Upper lobe of right lung (tissue), 1 donor: ENCODE measurements around the gene XIAP. TPM values are rescaled to one million over a fixed set of nuclear protein-coding genes. Genes with fewer than 3 reads are reported as not detected.
"Not testable (repeated sequence)": the region's sequence is repeated elsewhere in the genome, so short reads cannot be mapped to it uniquely, and the experiment has no call there.

Experiments used
- ATAC-seq: fragments of 200-7000 bp; cut with Tn5 transposase; one replicate; pipeline ENCODE4 v1.9.1; 2020; ENCODE audit warnings: mild to moderate bottlenecking, moderate library complexity
- DNase-seq: peaks from one replicate; pipeline ENCODE4 v3.0.0-alpha.2; 2020
- H3K27ac ChIP-seq: fragments of 200-600 bp; one replicate; pipeline ENCODE4 v1.8.0; 2022
- H3K27me3 ChIP-seq: fragments of 200-600 bp; one replicate; pipeline ENCODE4 v1.8.0; 2022; ENCODE audit warnings: mild to moderate bottlenecking
- H3K36me3 ChIP-seq: fragments of 200-600 bp; one replicate; pipeline ENCODE4 v1.8.0; 2022
- H3K4me1 ChIP-seq: fragments of 200-600 bp; one replicate; pipeline ENCODE4 v1.8.0; 2022
- H3K4me3 ChIP-seq: fragments of 200-600 bp; one replicate; pipeline ENCODE4 v1.8.0; 2022; ENCODE audit warnings: mild to moderate bottlenecking
- H3K9me3 ChIP-seq: fragments of 200-600 bp; one replicate; pipeline ENCODE4 v1.8.0; 2022
- intact Hi-C: fragments of 100-400 bp; cut with DNase I; formaldehyde crosslinking; loops from one replicate; pipeline ENCODE4 v1.11.0; 2022
- long read RNA-seq: library from polyadenylated mRNA; unstranded; transcript quantifications from one replicate; pipeline ENCODE4 v2.0.0, GENCODE V29; 2021
- total RNA-seq: library from RNA; stranded (reverse); fragmentation: NEBNext Ultra II Directional; extraction: Animal tissue kit (Norgen Biotek cat#: 25700); gene quantifications from one replicate; pipeline ENCODE4 v1.2.1, GENCODE V29; 2021
- TF ChIP-seq, protein P1 (sequence below): fragments of 200-600 bp; IDR thresholded peaks from one replicate; pipeline ENCODE4 v1.8.0; 2022; ENCODE audit warnings: antibody characterized with exemption
- donor health status: DM: no; HTN: yes; CAD: no; lungs with severe emphysema.

XIAP gene
- total RNA-seq, result 58.2 TPM
- long read RNA-seq, full-length matches to known transcripts, result 8 of 18 reads
- long read RNA-seq, partial matches to known transcripts, result 2 of 18 reads
- long read RNA-seq, other reads (novel, unspliced or antisense), result 8 of 18 reads

GRCh38 chrX:123859846-123860838 is at the start of gene XIAP:
XIAP (plus strand) TSS chrX:123860053; CDS start chrX:123885663, 25,610 bp downstream.
- no peaks in the 10 kb centered on the region for H3K9me3 ChIP-seq
- H3K4me3 ChIP-seq, result peak within 1 kb of the TSS; percentile 62
- peak; percentile 98 for ATAC-seq

DNA sequence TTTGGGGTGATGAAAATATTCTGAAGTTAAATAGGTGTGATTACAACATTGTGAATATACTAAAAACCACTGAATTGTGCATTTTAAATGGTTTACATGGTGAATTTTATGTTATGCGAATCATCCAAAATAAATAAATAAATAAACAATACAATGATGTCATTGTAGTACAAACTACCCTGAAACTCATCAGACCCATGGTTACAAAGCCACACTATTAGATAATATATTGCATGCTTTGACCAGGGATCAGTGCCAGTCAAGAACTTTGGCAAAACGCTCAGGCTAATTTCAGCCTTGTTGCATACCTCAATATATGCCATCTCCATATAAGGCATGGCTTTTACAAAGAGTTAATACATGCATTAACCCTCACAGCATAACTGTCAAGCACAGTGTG is 45.5 kb upstream of the XIAP start:
- TF ChIP-seq, protein P1, sequence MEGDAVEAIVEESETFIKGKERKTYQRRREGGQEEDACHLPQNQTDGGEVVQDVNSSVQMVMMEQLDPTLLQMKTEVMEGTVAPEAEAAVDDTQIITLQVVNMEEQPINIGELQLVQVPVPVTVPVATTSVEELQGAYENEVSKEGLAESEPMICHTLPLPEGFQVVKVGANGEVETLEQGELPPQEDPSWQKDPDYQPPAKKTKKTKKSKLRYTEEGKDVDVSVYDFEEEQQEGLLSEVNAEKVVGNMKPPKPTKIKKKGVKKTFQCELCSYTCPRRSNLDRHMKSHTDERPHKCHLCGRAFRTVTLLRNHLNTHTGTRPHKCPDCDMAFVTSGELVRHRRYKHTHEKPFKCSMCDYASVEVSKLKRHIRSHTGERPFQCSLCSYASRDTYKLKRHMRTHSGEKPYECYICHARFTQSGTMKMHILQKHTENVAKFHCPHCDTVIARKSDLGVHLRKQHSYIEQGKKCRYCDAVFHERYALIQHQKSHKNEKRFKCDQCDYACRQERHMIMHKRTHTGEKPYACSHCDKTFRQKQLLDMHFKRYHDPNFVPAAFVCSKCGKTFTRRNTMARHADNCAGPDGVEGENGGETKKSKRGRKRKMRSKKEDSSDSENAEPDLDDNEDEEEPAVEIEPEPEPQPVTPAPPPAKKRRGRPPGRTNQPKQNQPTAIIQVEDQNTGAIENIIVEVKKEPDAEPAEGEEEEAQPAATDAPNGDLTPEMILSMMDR, result no peak
- no peaks in the 10 kb centered on the region for H3K4me1 ChIP-seq
- no peaks in the 10 kb centered on the region for H3K27me3 ChIP-seq
- no peaks in the 10 kb centered on the region for H3K36me3 ChIP-seq
- no peak overlapping the region for H3K27ac ChIP-seq
- ATAC-seq (no peak), DNase-seq (no peak)
- no peak overlapping the region for H3K4me3 ChIP-seq
- intact Hi-C loops, result no loop called here
- H3K9me3 ChIP-seq, result no peaks in the 10 kb centered on the region

More at GRCh38 chrX:123859846-123860838, at the start of gene XIAP:
- TF ChIP-seq, protein P1, result no peak
- Histone ChIP-seq H3K36me3 (no peaks in the 10 kb centered on the region), H3K27me3 (no peaks in the 10 kb centered on the region), H3K27ac (peak within 1 kb of the TSS; percentile 95), H3K4me1 (no peaks in the 10 kb centered on the region)
- intact Hi-C loops, result no loop called here
- DNase-seq, result peak; percentile 92

DNA sequence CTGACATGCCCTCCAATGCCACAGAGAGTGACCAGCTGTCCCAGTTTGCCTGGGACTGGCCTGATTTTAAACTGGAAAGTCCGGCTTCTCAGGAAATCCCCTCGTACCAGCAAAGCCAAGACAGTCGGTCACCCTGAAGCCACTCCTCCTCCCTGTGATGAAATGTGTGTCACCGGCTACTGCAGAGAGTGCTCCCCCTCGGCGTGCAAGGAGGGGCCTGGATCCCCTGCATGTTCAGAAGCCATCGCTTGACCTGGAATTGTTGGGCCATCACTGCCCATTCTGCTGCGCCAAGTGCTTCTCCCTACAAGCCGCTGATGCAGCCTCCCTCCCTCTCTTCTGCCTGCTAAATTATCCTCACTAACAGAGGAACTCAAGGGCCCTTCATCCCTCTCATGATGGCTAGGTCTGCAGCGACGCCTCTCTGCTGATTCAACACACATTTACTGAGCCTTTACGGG is 44.9 kb upstream of the XIAP start:
- H3K9me3 ChIP-seq, DNase-seq, H3K4me1 ChIP-seq, H3K36me3 ChIP-seq, H3K27ac ChIP-seq, H3K4me3 ChIP-seq, H3K27me3 ChIP-seq, intact Hi-C loops: not testable (repeated sequence)
- ATAC-seq, result peak; percentile 72

- ATAC-seq (no peak), DNase-seq (no peak)
- no peak overlapping the region for H3K27ac ChIP-seq
- intact Hi-C loops, result no loop called here
- no peak overlapping the region for H3K4me3 ChIP-seq
- H3K36me3 ChIP-seq, result no peaks in the 10 kb centered on the region
- H3K27me3 ChIP-seq, result no peaks in the 10 kb centered on the region
- no peaks in the 10 kb centered on the region for H3K9me3 ChIP-seq
- TF ChIP-seq, protein P1, result no peak
- H3K4me1 ChIP-seq, result no peaks in the 10 kb centered on the region
Measured at GRCh38 chrX:123817288-123817894, 42.5 kb upstream of the XIAP start.

- no peak overlapping the region for H3K27ac ChIP-seq
- TF ChIP-seq, protein P1, result no peak
- H3K4me1 ChIP-seq, result no peaks in the 10 kb centered on the region
- H3K9me3 ChIP-seq, result no peaks in the 10 kb centered on the region
- H3K36me3 ChIP-seq, result no peaks in the 10 kb centered on the region
- no peak overlapping the region for H3K4me3 ChIP-seq
- ATAC-seq (no peak), DNase-seq (no peak)
- H3K27me3 ChIP-seq, result no peaks in the 10 kb centered on the region
- intact Hi-C loops, result no loop called here
Measured at GRCh38 chrX:123818243-123818642, 41.6 kb upstream of the XIAP start.

GRCh38 chrX:123822965-123823364 is 36.9 kb upstream of the XIAP start:
- H3K36me3 ChIP-seq, result no peaks in the 10 kb centered on the region
- H3K27me3 ChIP-seq, result no peaks in the 10 kb centered on the region
- no peak for ATAC-seq
- H3K4me3 ChIP-seq, result no peak overlapping the region
- TF ChIP-seq, protein P1, result no peak
- H3K9me3 ChIP-seq, result no peaks in the 10 kb centered on the region
- no peak overlapping the region for H3K27ac ChIP-seq
- no peak for DNase-seq
- no peaks in the 10 kb centered on the region for H3K4me1 ChIP-seq
- intact Hi-C loops, result no loop called here
